Breast epithelium (tissue), 3 donors: Measurements from ENCODE around the gene HSD17B3.

Experiments used
- POLR2A ChIP-seq: fragments of 450-650 bp; IDR thresholded peaks from one replicate; pipeline ENCODE4 v1.6.1; 2016; ENCODE audit warnings: antibody characterized with exemption, mild to moderate bottlenecking, moderate library complexity
- POLR2AphosphoS5 ChIP-seq, 3 donors: sonication (generic); formaldehyde crosslinking; IDR thresholded peaks; one replicate each; pipeline ENCODE4 v1.6.1; 2017; ENCODE audit warnings: antibody characterized with exemption in 3 of 3
- TF ChIP-seq, protein P1 (sequence below), 3 donors: fragments of 450-650 bp; IDR thresholded peaks; one replicate each; pipeline ENCODE4 v1.5.1; 2016 to 2017; ENCODE audit warnings: antibody characterized with exemption in 3 of 3, mild to moderate bottlenecking in 3 of 3, moderate library complexity in 3 of 3

DNA sequence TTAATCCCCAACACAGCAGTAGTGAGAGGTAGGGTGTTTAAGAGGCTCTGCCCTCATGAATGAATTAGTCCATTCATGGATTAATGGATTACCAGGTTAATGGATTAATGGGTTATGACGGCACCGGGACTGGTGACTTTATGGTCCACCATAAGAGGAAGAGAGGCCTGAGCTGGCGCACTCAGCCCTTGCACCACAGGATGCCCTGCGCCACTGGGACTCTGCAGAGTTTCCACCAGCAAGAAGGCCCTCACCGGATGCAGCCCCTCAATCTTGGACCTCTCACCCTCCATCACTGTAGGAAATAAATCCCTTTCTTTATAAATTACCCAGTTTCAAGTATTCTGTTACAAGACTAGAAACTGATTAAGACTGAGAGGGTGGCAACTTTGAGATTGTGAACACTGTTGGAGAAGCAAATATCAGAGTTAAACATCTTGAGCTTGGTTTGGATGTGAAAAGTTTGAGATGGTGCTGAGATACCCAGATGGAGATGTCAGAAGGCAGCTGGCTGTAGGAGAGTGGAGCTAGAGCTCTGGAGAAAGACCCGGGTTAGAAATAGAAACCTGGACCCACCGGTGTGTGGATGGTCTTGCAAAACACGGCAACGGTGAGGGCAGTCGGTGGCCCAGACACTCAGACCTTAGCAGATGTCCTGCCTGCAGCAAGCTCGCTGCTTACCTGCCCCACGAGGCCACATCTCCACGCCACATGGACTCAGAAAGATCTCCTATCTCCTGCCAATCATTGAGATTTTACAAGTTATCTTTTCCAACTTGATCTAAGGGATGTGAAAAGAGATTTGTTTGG, 98.8 kb downstream of the HSD17B3 start:
- TF ChIP-seq POLR2A (no peak), POLR2AphosphoS5 (IDR thresholded peaks at IDR 0.05) (no peak)
- TF ChIP-seq, protein P1, sequence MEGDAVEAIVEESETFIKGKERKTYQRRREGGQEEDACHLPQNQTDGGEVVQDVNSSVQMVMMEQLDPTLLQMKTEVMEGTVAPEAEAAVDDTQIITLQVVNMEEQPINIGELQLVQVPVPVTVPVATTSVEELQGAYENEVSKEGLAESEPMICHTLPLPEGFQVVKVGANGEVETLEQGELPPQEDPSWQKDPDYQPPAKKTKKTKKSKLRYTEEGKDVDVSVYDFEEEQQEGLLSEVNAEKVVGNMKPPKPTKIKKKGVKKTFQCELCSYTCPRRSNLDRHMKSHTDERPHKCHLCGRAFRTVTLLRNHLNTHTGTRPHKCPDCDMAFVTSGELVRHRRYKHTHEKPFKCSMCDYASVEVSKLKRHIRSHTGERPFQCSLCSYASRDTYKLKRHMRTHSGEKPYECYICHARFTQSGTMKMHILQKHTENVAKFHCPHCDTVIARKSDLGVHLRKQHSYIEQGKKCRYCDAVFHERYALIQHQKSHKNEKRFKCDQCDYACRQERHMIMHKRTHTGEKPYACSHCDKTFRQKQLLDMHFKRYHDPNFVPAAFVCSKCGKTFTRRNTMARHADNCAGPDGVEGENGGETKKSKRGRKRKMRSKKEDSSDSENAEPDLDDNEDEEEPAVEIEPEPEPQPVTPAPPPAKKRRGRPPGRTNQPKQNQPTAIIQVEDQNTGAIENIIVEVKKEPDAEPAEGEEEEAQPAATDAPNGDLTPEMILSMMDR (IDR thresholded peaks at IDR 0.05), result no peak
